Daoy (cell line): ENCODE measurements around the gene GUCD1. TPM values are rescaled to one million over a fixed set of nuclear protein-coding genes. Genes with fewer than 3 reads are reported as not detected.

ENCODE experiments used
- DNase-seq: peaks from one replicate; pipeline ENCODE4 v3.0.0-alpha.2; 2015; ENCODE audit warnings: low read depth
- total RNA-seq: library from RNA; depleted of rRNA; stranded (reverse); fragments of >200 nt; shearing (Covaris generic); gene quantifications from 2 replicates; pipeline ENCODE4 v1.2.3, GENCODE V29; 2014; rRNA removed

Gene GUCD1
- total RNA-seq, 1 experiment from 2014 or later, result 73.8 TPM

DNA sequence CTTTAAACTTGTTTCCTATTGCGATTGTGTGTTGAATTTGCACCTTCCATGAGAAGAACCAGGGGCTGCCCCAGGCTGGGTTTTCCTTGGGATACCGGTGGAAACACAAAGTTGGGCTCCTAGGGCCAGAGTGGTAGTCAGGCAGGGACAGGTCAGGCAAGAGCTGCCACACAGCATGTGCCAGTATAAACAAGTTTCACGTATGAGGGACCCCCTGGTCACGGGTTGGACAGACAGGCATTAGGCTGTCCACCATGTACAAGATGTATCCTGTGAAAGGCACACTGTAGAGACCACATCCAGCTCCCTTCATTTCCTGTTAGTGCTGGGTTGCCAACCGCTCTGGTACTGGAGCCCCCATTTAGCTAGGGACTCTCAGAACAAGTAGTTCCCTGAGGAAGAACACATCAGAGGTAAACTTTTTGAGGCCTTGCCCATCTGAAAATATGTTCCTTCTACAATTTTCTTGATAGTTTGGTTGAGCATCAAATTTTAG, 51.0 kb downstream of the GUCD1 start:
- DNase-seq, result no peak

DNA sequence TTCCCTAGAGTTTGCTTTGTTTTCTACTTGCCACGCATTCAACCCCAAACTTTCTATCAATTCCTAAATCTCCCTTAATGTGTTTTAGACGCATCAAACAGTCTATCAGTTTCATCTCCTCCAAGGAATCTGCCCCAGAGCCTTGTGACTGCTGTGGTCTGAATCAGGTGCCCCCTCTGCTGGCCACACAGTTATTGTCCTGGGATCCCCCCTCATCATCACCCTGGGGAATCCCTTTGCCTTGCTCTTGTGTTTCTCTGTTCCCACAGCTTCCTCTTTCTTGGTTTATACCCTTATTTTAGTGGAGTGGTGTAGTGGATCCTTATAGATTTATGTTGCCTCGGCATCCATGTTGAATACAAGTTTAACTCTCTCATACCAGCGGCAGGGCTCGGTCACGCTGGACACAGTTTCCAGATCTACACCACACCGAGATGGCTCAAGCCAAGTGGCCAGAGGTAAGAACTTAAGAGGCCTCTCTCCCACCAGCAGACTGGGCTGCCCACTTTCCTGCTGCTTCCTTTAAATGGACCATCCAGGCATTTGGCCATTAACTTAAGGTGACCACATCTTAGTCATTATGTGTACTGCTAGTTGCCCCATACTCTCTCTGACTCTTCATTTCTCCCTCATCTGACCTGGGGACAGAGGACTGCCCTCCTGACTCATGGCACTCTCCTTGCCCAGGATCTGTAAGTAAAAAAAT, 51.6 kb downstream of the GUCD1 start:
- peak; percentile 60 for DNase-seq

DNA sequence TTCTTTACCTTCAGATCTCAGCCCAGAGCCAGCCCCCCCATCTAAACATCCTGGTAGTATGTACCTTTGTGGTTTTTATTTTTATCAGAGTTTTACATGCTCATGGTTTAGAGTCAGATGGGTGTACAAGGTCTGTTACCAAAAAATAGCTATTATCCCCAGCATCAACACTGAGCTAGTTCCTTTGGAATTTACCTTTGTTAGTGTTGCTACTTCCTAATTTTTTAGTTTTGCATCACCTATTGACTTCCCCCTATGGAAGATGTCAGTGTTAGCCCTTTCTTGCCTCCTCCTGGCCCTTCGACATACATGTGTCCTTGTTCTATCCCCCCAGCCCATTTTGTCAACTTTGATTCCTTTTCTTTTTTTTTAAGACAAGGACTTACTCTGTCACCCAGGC, 52.4 kb downstream of the GUCD1 start:
- no peak for DNase-seq

DNA sequence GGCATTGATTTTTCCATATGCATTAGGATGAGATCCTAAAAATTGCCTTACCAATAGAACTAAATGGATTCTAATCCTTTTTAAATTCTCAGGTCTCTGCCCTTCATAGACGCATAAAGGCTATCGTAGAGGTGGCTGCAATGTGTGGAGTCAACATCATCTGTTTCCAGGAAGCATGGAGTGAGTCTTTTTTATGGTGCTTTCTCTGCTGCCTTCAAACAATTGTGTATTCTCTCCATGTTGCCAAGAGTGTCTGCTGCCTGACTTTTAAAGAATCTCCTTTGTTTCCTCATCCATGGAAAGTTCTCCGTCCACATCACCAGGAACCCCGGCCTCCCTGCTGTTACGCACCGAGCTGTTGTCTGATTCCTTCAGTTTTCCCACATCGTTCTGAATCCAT, 52.9 kb downstream of the GUCD1 start:
- no peak for DNase-seq

DNA sequence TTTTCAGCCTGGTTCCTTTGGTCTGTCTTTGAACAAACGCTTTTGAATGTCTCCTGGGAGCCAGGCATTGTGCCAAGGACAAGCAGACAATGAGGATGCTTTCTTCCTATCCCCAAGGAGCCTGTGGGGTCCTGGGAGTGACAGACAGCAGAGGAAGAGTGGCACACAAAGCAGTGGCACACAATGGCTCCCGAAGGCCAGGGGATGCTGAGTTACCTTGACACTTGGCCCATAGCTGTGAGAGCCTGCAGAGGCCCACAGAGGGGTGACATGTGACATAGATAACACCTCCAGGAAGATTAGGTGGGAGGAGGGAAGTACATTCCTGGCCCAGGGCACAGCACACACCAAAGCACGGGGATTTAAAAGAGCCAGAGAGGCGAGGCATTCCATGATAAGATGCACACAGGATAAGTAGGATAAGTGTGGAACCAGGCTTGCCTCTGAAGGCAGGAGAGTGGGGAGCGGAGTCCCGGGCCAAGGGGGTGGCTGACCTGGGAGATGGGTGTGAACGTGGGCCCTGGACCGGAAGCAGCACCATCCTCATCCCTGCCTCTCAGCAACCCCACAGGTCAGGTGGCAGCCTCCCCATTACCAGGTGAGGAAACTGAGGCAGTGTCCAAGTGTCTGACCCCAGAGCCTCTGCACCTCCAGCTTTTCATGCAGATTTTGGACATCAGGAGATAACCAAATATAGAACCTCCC, 53.5 kb downstream of the GUCD1 start:
- no peak for DNase-seq

DNA sequence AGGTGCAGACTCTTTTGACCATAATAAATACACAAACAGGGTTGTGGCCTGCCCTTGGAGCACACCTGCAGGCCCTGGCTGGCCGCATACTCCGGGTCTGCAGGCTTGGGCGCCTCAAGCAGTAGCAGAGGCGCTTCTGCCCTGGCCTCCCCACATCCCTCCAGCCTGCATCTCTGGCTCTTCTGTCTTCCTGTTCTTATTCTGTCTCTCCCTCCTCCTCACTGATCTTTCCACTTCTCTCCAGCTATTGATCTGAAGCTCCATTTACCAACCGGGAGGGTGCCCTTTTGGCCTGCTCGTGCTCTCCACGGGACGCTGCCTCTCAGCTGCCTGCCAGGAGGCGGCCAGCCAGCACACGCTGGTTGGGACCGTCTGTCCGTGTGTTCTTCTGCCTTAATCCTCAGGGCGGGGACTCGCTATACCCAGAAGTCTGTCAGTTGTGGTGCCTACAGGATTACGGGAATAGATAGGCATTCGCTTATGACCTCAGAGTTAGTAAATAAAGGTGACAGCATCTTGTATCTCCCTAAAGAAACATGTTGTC, 54.6 kb downstream of the GUCD1 start:
- DNase-seq, result no peak

DNA sequence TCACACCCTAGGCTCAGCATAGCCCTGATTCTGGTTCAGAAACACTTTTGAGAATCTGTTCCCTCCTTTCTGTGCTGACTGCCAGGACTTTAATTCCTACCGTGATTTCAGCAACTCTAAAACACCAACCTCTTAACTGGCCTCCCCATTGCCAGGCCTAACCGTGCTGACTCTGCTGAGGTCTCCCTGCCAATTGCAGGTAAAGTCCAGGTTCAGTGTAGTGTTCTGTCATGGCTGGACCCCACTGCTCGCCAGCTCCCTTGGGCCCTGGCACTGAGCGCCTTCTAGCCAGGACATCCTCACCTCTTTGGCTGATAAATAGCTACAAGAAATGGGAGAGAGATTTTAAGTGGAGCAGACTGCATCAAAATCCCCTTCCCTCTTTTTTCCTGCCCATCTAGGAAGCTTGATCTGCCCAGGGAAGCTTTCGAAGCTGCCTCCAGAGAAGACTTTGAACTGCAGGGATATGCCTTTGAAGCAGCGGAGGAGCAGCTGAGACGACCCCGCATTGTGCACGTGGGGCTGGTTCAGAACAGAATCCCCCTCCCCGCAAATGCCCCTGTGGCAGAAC, 55.1 kb downstream of the GUCD1 start:
- no peak for DNase-seq

DNA sequence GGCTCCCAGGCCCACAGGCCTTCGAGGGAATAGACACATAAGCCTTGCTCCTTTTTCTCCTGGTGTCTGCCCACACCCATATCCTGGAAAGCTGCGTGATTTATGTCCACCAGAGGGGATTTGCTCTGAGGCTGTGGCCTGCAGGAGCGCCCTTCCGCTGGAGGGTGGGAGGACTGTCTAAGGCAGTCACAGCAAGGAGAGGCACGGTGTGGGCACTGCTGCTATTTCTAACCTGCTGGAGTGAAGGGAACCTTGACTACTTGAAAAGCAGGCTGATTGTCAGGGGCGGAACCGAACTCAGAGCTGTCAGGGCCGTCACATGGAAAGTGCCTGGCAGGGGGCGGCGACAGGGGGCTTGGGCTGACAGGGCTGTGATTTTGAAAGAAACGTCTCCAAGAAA, 56.1 kb downstream of the GUCD1 start:
- no peak for DNase-seq

DNA sequence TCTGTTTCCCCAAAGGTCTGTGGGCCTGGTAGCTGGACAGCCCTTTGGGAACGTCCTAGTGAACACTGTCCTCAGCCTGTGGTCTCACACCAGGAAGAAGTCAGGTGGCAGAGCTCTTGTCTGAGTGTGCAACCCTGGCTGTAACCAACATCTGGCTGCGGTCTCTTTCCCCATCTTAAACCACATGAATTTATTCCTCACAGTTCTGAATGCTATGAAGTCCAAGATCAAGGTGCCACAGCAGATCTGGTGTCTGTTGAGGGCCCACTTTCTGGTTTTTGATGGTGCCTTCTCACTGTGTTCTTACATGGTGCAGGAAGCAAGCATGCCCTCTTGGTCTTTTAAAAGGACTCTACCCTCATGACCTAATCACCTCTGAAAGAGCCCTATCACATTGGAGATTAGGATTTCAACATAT, 57.1 kb downstream of the GUCD1 start:
- DNase-seq, result no peak

DNA sequence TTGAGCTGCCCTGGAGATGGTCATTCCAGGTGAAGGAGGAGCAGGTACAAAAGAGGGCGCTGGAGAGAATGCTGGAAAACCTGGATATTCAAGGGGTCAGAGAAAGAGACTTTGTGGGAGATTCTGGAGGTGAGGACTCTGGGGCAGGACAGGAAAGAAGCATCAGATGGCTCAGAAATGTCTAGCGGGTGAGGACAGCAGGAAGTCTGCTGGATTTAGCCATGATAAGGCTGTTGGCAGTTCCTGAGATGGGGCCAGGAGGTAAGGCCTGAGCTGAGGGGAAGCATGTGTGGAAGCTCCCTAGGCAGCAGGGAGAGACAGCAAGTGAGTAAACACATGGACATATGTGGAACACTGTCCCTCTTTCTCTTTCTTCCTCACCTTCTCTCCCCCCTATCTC, 58.3 kb downstream of the GUCD1 start:
- DNase-seq, result no peak

DNA sequence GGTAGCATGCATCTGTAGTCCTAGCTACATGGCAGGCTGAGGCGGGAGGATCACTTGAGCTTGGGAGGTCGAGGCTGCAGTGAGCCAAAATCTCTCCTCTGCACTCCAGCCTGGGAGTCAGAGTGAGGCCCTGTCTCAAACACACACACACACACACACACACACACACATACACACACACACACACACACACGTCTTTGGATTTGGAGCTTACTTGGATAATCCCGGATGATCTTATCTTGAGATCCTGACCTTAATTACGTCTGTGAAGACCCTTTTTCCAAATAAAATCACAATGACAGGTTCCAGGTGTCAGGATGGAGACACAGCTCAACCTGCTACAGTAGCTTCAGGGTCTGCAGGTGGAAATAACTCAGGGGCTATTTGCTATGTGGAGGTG, 58.7 kb downstream of the GUCD1 start:
- DNase-seq, result no peak

DNA sequence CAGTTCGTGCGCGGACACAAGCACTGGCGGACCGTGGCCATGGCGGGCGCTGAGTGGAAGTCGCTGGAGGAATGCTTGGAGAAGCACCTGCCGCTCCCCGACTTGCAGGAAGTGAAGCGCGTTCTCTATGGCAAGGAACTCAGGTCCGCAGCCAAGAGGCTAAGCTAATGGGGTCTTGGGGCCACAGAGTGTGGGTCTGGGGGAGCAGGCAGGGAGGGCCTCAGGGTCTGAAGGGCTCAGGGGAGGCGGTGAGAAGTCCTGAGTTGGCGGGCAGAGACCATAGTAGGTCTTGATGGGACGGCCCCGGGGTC, 59.6 kb downstream of the GUCD1 start:
- DNase-seq, result no peak

DNA sequence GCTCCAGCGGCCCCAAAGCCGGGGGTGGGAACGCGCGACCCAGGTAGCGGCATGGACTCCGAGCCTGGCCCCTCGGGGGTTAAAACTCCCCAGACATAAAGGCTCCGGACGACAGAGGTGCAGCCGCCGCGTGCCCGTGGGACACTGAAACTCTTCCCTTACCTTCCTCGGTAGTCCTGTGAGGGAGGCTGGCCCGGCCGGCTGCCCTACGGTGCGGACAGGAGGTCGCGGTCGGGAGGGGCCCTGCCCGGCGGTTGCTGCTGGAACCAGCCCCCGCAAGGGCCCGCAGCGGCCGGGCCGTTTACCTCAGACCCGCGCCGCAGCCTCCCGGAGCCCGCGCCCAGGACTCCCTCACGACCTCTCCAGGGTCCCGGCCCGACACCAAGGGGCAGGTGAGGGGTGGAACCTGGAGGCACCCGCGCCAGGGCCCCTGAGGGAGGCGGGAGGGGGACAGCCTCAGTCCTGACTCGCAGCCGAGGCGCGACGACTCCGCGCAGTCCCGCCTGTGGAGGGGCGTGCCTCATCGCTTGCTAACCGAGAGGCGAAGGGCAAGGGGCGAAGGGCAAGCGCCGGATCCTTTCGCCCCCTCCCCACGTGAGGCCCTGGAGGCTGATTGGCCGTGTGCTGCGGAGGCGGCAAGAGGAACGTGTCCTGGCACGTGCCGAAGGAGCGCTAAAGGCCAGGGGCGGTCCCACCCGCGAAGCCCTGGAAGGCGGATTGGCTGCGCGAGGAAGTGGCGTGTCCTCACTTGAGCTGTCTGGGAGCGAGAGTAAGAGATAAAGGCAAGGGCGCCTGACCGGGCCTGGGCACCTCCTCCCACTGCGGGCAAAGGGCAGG, 60.2 kb downstream of the GUCD1 start, which contains the start of gene UPB1:
UPB1 (plus strand) TSS at position 805 of the 837 bp plus-strand sequence. CDS start 72 bp downstream, outside the sequence.
- DNase-seq, result no peak

DNA sequence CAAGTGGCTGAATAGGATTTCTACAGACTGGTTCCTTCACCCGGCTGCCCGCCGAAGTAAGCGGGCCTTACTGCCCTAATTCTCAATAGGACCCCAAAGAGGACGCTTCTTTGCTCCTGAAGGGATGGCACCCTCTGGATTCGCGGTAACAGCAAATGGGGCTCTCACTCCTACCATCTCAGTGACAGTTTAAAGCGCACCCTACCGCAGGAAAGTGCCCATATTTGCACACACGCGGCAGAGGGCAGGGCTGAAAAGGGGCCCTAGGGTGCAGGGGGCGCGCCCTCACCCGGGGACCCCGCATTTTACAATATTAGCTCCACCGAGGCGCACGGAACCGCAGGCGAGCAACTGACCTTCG, 60.8 kb downstream of the GUCD1 start:
- DNase-seq, result no peak

DNA sequence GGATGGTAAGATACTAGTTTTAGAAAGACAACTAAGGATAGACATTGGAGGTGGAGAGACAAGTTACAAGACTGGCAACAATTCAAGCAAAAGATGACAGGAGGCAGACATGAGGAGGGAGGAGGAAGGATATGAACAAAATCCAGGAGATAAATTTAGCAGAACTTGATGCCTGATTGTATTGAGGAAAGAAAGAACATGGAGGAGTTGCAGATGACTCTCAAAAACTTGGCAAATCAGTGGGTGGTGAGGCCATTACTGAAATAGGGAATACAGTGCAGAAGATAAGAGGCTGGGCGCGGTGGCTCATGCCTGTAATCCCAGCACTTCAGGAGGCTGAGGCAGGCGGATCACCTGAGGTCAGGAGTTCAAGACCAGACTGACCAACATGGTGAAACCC, 62.5 kb downstream of the GUCD1 start:
- DNase-seq, result no peak

Other genes with a start within 250 kb of the GUCD1 start
- gene ADORA2A, start 127.5 kb downstream of the GUCD1 start, total RNA-seq, result 0.95 and 2.7 TPM in 2 replicates
- gene UPB1, start 59.8 kb downstream of the GUCD1 start, total RNA-seq, result 0.06 TPM in 1 of 2 replicates, not detected in the other
- gene SNRPD3, start 861 bp upstream of the GUCD1 start, total RNA-seq, result 201 and 204 TPM in 2 replicates
- gene LRRC75B, start 37.9 kb upstream of the GUCD1 start, total RNA-seq, result 1.3 and 2.3 TPM in 2 replicates
- gene GGT1, start 48.1 kb upstream of the GUCD1 start, total RNA-seq, result 8.7 and 15.2 TPM in 2 replicates
- not detected in 2 replicates for gene PIWIL3, start 219.6 kb upstream of the GUCD1 start, total RNA-seq